GM23338 (cell line): Measurements from ENCODE around the gene MAPK4.
"Not testable (repeated sequence)": the region's sequence is repeated elsewhere in the genome, so short reads cannot be mapped to it uniquely, and the experiment has no call there.

ENCODE experiments used
- EZH2 ChIP-seq: fragments of 200-600 bp; sonication (generic); IDR thresholded peaks from one replicate; pipeline ENCODE4 v1.8.0; 2017; ENCODE audit warnings: antibody characterized with exemption, mild to moderate bottlenecking, low read depth; ENCODE audit not compliant: unreplicated experiment
- EZH2phosphoT487 ChIP-seq: fragments of 200-600 bp; sonication (generic); IDR thresholded peaks from one replicate; pipeline ENCODE4 v1.8.1; 2018; ENCODE audit warnings: antibody characterized with exemption; ENCODE audit not compliant: unreplicated experiment
- POLR2AphosphoS5 ChIP-seq: IDR thresholded peaks from 2 replicates; pipeline ENCODE4 v1.6.1; 2016; ENCODE audit warnings: antibody characterized with exemption, low read depth
- TF ChIP-seq, protein P1 (sequence below), 2 experiments: fragments of 200-600 bp in 1 of 2; sonication (generic) in 1 of 2; conservative IDR thresholded peaks; 2 replicates each; pipeline versions ENCODE4 v1.5.1 to v1.6.1; 2016 to 2017; ENCODE audit warnings: antibody characterized with exemption in 2 of 2, low read depth in 2 of 2, mild to moderate bottlenecking in 2 of 2, moderate library complexity in 1 of 2

DNA sequence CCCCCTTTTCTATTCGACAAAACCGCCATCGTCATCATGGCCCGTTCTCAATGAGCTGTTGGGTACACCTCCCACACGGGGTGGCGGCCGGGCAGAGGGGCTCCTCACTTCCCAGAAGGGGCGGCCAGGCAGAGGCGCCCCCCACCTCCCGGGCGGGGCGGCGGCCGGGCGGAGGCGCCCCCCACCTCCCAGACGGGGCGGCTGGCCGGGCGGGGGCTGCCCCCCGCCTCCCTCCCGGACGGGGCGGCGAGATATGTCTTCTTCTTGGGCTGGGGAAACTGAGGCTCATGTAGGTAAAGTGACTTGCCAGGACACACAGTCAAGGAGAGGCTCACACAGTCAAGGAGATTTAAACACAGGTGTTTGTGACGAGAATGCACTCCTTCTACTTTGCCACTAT is 49.3 kb downstream of the MAPK4 start:
- TF ChIP-seq POLR2AphosphoS5, EZH2, EZH2phosphoT487: not testable (repeated sequence)
- TF ChIP-seq, protein P1, sequence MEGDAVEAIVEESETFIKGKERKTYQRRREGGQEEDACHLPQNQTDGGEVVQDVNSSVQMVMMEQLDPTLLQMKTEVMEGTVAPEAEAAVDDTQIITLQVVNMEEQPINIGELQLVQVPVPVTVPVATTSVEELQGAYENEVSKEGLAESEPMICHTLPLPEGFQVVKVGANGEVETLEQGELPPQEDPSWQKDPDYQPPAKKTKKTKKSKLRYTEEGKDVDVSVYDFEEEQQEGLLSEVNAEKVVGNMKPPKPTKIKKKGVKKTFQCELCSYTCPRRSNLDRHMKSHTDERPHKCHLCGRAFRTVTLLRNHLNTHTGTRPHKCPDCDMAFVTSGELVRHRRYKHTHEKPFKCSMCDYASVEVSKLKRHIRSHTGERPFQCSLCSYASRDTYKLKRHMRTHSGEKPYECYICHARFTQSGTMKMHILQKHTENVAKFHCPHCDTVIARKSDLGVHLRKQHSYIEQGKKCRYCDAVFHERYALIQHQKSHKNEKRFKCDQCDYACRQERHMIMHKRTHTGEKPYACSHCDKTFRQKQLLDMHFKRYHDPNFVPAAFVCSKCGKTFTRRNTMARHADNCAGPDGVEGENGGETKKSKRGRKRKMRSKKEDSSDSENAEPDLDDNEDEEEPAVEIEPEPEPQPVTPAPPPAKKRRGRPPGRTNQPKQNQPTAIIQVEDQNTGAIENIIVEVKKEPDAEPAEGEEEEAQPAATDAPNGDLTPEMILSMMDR (conservative IDR thresholded peaks at IDR 0.05; ENCODE audit: low read depth in 2 of 2) = not testable (repeated sequence)
